ENCODE data around the gene ZNF580. TPM values are rescaled to one million over a fixed set of nuclear protein-coding genes. Genes with fewer than 3 reads are reported as not detected.

The ZNF580 gene
- total RNA-seq, 1 experiment from 2014 or later, result 32.0 TPM

DNA sequence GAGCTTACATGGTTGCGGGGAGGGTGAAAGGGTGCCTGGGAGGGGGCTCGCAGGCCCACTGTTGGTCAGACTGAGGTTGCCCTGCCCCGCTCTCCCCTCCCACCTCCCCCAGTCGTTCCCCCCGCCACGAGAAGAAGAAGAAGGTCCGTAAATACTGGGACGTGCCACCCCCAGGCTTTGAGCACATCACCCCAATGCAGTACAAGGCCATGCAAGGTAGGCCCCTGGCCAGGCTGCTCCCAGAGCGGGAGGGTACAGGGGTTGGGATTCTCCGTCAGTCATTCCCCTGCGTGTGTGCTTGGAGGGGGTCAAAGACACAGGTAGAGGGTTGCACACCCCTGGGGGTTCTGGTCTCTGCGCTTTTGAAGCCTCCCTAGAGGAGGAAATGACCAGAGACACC lies 19.6 kb downstream of the ZNF580 start:
- H3K9me3 Mint-ChIP-seq, result no peaks in the 10 kb centered on the region
- peaks cover 52% of the 10 kb centered on the region for H3K36me3 Mint-ChIP-seq
- DNase-seq (ENCODE audit: low spot score) (no peak), ATAC-seq (no peak)
- CTCF ChIA-PET, result interaction anchor here (1.0 kb wide), 1 partner anchor 43 kb away, joined by 4 read pairs; no protein-coding TSS in a partner anchor
- H3K27ac Mint-ChIP-seq, result 0 out of 2 replicates have a peak overlapping the region, but pooled peaks have one; percentile 68
- POLR2A ChIA-PET, result no interaction called here
- H3K4me1 Mint-ChIP-seq, result peaks cover 31% of the 10 kb centered on the region
- H3K27me3 Mint-ChIP-seq (ENCODE audit: low read depth), result no peaks in the 10 kb centered on the region; the same call in 1 of the 2 replicates
- H3K4me3 Mint-ChIP-seq, result no peak overlapping the region
- TF ChIP-seq JAZF1 (CRISPR knock-in tag; IDR thresholded peaks at IDR 0.05) (no peak), NR3C1 (CRISPR knock-in tag; conservative IDR thresholded peaks at IDR 0.05; ENCODE audit: low read depth) (no peak), SMAD4 (CRISPR knock-in tag; IDR thresholded peaks at IDR 0.05) (no peak), MXD4 (CRISPR knock-in tag; IDR thresholded peaks at IDR 0.05; ENCODE audit: borderline replicate concordance) (no peak), ZNF121 (CRISPR knock-in tag; IDR thresholded peaks at IDR 0.05) (no peak), CREB1 (CRISPR knock-in tag; IDR thresholded peaks at IDR 0.05) (no peak)
- TF ChIP-seq, protein P1, sequence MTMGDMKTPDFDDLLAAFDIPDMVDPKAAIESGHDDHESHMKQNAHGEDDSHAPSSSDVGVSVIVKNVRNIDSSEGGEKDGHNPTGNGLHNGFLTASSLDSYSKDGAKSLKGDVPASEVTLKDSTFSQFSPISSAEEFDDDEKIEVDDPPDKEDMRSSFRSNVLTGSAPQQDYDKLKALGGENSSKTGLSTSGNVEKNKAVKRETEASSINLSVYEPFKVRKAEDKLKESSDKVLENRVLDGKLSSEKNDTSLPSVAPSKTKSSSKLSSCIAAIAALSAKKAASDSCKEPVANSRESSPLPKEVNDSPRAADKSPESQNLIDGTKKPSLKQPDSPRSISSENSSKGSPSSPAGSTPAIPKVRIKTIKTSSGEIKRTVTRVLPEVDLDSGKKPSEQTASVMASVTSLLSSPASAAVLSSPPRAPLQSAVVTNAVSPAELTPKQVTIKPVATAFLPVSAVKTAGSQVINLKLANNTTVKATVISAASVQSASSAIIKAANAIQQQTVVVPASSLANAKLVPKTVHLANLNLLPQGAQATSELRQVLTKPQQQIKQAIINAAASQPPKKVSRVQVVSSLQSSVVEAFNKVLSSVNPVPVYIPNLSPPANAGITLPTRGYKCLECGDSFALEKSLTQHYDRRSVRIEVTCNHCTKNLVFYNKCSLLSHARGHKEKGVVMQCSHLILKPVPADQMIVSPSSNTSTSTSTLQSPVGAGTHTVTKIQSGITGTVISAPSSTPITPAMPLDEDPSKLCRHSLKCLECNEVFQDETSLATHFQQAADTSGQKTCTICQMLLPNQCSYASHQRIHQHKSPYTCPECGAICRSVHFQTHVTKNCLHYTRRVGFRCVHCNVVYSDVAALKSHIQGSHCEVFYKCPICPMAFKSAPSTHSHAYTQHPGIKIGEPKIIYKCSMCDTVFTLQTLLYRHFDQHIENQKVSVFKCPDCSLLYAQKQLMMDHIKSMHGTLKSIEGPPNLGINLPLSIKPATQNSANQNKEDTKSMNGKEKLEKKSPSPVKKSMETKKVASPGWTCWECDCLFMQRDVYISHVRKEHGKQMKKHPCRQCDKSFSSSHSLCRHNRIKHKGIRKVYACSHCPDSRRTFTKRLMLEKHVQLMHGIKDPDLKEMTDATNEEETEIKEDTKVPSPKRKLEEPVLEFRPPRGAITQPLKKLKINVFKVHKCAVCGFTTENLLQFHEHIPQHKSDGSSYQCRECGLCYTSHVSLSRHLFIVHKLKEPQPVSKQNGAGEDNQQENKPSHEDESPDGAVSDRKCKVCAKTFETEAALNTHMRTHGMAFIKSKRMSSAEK (CRISPR knock-in tag; IDR thresholded peaks at IDR 0.05; ENCODE audit: borderline replicate concordance), result no peak

DNA sequence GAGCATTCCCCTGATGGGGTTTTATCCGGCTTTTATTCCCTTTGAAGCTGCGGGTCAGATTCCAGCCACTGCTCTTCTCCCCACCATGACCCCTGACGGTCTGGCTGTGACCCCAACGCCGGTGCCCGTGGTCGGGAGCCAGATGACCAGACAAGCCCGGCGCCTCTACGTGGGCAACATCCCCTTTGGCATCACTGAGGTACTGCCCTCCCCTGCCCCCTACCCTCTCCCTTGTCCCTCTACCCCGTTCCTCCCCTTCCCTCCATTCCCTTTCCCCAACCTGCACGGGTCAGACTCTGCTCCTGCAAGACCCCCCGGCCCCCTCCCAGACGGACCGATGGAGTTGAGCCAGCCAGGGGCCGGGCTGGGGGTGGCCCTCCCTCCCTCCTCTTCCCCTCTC lies 20.2 kb downstream of the ZNF580 start:
- Mint-ChIP-seq H3K4me1 (peaks cover 28% of the 10 kb centered on the region), H3K9me3 (no peaks in the 10 kb centered on the region), H3K27ac (no peak overlapping the region), H3K4me3 (no peak overlapping the region), H3K27me3 (ENCODE audit: low read depth) (no peaks in the 10 kb centered on the region; the same call in 1 of the 2 replicates), H3K36me3 (peaks cover 51% of the 10 kb centered on the region)
- ATAC-seq (no peak), DNase-seq (ENCODE audit: low spot score) (no peak)
- CTCF ChIA-PET, result no interaction called here
- POLR2A ChIA-PET, result no interaction called here
- TF ChIP-seq, protein P2, sequence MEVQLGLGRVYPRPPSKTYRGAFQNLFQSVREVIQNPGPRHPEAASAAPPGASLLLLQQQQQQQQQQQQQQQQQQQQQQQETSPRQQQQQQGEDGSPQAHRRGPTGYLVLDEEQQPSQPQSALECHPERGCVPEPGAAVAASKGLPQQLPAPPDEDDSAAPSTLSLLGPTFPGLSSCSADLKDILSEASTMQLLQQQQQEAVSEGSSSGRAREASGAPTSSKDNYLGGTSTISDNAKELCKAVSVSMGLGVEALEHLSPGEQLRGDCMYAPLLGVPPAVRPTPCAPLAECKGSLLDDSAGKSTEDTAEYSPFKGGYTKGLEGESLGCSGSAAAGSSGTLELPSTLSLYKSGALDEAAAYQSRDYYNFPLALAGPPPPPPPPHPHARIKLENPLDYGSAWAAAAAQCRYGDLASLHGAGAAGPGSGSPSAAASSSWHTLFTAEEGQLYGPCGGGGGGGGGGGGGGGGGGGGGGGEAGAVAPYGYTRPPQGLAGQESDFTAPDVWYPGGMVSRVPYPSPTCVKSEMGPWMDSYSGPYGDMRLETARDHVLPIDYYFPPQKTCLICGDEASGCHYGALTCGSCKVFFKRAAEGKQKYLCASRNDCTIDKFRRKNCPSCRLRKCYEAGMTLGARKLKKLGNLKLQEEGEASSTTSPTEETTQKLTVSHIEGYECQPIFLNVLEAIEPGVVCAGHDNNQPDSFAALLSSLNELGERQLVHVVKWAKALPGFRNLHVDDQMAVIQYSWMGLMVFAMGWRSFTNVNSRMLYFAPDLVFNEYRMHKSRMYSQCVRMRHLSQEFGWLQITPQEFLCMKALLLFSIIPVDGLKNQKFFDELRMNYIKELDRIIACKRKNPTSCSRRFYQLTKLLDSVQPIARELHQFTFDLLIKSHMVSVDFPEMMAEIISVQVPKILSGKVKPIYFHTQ (CRISPR knock-in tag; IDR thresholded peaks at IDR 0.05), result no peak
- TF ChIP-seq FOXP1 (CRISPR knock-in tag; IDR thresholded peaks at IDR 0.05; ENCODE audit: borderline replicate concordance) (no peak), SMAD3 (CRISPR knock-in tag; IDR thresholded peaks at IDR 0.05; ENCODE audit: borderline replicate concordance) (no peak), CREM (CRISPR knock-in tag; IDR thresholded peaks at IDR 0.05) (no peak), MYBL2 (CRISPR knock-in tag; IDR thresholded peaks at IDR 0.05) (no peak)
- TF ChIP-seq, protein P3, sequence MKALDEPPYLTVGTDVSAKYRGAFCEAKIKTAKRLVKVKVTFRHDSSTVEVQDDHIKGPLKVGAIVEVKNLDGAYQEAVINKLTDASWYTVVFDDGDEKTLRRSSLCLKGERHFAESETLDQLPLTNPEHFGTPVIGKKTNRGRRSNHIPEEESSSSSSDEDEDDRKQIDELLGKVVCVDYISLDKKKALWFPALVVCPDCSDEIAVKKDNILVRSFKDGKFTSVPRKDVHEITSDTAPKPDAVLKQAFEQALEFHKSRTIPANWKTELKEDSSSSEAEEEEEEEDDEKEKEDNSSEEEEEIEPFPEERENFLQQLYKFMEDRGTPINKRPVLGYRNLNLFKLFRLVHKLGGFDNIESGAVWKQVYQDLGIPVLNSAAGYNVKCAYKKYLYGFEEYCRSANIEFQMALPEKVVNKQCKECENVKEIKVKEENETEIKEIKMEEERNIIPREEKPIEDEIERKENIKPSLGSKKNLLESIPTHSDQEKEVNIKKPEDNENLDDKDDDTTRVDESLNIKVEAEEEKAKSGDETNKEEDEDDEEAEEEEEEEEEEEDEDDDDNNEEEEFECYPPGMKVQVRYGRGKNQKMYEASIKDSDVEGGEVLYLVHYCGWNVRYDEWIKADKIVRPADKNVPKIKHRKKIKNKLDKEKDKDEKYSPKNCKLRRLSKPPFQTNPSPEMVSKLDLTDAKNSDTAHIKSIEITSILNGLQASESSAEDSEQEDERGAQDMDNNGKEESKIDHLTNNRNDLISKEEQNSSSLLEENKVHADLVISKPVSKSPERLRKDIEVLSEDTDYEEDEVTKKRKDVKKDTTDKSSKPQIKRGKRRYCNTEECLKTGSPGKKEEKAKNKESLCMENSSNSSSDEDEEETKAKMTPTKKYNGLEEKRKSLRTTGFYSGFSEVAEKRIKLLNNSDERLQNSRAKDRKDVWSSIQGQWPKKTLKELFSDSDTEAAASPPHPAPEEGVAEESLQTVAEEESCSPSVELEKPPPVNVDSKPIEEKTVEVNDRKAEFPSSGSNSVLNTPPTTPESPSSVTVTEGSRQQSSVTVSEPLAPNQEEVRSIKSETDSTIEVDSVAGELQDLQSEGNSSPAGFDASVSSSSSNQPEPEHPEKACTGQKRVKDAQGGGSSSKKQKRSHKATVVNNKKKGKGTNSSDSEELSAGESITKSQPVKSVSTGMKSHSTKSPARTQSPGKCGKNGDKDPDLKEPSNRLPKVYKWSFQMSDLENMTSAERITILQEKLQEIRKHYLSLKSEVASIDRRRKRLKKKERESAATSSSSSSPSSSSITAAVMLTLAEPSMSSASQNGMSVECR (CRISPR knock-in tag; IDR thresholded peaks at IDR 0.05; ENCODE audit: borderline replicate concordance), result no peak
- TF ChIP-seq, protein P4, sequence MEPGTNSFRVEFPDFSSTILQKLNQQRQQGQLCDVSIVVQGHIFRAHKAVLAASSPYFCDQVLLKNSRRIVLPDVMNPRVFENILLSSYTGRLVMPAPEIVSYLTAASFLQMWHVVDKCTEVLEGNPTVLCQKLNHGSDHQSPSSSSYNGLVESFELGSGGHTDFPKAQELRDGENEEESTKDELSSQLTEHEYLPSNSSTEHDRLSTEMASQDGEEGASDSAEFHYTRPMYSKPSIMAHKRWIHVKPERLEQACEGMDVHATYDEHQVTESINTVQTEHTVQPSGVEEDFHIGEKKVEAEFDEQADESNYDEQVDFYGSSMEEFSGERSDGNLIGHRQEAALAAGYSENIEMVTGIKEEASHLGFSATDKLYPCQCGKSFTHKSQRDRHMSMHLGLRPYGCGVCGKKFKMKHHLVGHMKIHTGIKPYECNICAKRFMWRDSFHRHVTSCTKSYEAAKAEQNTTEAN (CRISPR knock-in tag; IDR thresholded peaks at IDR 0.05), result no peak
- TF ChIP-seq, protein P5, sequence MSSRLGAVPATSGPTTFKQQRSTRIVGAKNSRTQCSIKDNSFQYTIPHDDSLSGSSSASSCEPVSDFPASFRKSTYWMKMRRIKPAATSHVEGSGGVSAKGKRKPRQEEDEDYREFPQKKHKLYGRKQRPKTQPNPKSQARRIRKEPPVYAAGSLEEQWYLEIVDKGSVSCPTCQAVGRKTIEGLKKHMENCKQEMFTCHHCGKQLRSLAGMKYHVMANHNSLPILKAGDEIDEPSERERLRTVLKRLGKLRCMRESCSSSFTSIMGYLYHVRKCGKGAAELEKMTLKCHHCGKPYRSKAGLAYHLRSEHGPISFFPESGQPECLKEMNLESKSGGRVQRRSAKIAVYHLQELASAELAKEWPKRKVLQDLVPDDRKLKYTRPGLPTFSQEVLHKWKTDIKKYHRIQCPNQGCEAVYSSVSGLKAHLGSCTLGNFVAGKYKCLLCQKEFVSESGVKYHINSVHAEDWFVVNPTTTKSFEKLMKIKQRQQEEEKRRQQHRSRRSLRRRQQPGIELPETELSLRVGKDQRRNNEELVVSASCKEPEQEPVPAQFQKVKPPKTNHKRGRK (CRISPR knock-in tag; IDR thresholded peaks at IDR 0.05; ENCODE audit: borderline replicate concordance), result no peak
- TF ChIP-seq, protein P6, sequence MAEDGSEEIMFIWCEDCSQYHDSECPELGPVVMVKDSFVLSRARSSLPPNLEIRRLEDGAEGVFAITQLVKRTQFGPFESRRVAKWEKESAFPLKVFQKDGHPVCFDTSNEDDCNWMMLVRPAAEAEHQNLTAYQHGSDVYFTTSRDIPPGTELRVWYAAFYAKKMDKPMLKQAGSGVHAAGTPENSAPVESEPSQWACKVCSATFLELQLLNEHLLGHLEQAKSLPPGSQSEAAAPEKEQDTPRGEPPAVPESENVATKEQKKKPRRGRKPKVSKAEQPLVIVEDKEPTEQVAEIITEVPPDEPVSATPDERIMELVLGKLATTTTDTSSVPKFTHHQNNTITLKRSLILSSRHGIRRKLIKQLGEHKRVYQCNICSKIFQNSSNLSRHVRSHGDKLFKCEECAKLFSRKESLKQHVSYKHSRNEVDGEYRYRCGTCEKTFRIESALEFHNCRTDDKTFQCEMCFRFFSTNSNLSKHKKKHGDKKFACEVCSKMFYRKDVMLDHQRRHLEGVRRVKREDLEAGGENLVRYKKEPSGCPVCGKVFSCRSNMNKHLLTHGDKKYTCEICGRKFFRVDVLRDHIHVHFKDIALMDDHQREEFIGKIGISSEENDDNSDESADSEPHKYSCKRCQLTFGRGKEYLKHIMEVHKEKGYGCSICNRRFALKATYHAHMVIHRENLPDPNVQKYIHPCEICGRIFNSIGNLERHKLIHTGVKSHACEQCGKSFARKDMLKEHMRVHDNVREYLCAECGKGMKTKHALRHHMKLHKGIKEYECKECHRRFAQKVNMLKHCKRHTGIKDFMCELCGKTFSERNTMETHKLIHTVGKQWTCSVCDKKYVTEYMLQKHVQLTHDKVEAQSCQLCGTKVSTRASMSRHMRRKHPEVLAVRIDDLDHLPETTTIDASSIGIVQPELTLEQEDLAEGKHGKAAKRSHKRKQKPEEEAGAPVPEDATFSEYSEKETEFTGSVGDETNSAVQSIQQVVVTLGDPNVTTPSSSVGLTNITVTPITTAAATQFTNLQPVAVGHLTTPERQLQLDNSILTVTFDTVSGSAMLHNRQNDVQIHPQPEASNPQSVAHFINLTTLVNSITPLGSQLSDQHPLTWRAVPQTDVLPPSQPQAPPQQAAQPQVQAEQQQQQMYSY (CRISPR knock-in tag; IDR thresholded peaks at IDR 0.05), result no peak

All from WTC11 (cell line).